Measurements from ENCODE around the gene LCMT1. TPM values are rescaled to one million over a fixed set of nuclear protein-coding genes. Genes with fewer than 3 reads are reported as not detected.

The LCMT1 gene
- total and polyA plus RNA-seq, 9 of the 15 experiments (the other 6 are each of a cell fraction or from before 2014, with no cell fraction given) = 20.0 to 42.8 (median 32.3) TPM

DNA sequence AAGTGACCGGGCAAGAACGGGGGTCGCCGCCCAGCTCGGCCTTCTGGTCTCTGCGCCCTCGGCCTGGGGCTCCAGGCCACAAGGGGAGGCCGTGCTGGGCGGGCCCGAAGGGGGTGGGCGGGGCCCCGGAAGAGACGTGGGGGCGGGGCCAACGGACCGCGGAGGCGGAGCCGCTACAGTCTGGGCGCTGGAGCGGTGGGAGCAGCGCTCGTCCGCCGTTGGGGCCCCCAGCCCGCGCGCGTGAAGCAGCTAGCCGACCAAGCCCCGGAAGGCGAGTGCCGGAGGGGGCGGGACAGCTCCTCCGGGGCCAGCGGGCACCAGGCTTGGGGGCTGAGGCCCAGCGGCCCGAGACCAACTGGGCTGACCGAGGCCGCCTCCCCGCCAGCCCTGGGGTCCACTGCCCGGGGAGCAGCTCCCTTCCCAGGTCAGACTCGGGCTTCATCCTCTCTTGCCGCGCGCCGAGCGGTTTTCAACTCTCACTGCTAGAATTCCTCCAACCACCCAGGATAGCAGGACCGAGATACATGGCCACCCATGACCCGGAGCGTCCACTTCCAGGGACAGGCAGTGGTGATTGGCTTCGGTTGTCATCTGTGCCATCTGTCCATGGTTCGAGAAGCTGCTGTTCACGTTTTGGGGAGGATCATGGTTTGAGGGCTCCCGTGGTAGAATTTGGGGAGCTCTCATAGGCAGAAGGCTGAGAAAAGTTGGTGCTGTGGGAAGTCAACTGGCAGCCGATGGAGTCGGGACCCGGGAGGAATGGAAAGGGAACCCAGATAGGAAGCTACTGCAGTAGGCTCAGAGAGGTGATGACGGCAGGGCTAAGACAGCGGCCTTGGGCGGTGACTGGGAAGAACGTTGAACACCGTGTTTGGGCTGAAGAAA is 44.6 kb upstream of the LCMT1 start (continued):
- TF ChIP-seq, protein P1, sequence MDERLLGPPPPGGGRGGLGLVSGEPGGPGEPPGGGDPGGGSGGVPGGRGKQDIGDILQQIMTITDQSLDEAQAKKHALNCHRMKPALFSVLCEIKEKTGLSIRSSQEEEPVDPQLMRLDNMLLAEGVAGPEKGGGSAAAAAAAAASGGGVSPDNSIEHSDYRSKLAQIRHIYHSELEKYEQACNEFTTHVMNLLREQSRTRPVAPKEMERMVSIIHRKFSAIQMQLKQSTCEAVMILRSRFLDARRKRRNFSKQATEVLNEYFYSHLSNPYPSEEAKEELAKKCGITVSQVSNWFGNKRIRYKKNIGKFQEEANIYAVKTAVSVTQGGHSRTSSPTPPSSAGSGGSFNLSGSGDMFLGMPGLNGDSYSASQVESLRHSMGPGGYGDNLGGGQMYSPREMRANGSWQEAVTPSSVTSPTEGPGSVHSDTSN (CRISPR knock-in tag; IDR thresholded peaks at IDR 0.05; ENCODE audit: low read depth) = no peak
- TF ChIP-seq, protein P1 (tag; conservative IDR thresholded peaks at IDR 0.05; ENCODE audit: low read depth) = no peak
- TF ChIP-seq PURB (CRISPR knock-in tag; IDR thresholded peaks at IDR 0.05; ENCODE audit: low read depth) = no peak
- no peak for TF ChIP-seq FOXM1 (IDR thresholded peaks at IDR 0.05; ENCODE audit: low read depth)
- no peak for TF ChIP-seq FOXM1 (CRISPR knock-in tag; IDR thresholded peaks at IDR 0.05; ENCODE audit: low read depth)
- TF ChIP-seq CHCHD3 (CRISPR knock-in tag; IDR thresholded peaks at IDR 0.05) = no peak
- TF ChIP-seq KDM2B (CRISPR knock-in tag; IDR thresholded peaks at IDR 0.05) = no peak
- no peak for TF ChIP-seq MECOM (CRISPR knock-in tag; IDR thresholded peaks at IDR 0.05)
- TF ChIP-seq, protein P2, sequence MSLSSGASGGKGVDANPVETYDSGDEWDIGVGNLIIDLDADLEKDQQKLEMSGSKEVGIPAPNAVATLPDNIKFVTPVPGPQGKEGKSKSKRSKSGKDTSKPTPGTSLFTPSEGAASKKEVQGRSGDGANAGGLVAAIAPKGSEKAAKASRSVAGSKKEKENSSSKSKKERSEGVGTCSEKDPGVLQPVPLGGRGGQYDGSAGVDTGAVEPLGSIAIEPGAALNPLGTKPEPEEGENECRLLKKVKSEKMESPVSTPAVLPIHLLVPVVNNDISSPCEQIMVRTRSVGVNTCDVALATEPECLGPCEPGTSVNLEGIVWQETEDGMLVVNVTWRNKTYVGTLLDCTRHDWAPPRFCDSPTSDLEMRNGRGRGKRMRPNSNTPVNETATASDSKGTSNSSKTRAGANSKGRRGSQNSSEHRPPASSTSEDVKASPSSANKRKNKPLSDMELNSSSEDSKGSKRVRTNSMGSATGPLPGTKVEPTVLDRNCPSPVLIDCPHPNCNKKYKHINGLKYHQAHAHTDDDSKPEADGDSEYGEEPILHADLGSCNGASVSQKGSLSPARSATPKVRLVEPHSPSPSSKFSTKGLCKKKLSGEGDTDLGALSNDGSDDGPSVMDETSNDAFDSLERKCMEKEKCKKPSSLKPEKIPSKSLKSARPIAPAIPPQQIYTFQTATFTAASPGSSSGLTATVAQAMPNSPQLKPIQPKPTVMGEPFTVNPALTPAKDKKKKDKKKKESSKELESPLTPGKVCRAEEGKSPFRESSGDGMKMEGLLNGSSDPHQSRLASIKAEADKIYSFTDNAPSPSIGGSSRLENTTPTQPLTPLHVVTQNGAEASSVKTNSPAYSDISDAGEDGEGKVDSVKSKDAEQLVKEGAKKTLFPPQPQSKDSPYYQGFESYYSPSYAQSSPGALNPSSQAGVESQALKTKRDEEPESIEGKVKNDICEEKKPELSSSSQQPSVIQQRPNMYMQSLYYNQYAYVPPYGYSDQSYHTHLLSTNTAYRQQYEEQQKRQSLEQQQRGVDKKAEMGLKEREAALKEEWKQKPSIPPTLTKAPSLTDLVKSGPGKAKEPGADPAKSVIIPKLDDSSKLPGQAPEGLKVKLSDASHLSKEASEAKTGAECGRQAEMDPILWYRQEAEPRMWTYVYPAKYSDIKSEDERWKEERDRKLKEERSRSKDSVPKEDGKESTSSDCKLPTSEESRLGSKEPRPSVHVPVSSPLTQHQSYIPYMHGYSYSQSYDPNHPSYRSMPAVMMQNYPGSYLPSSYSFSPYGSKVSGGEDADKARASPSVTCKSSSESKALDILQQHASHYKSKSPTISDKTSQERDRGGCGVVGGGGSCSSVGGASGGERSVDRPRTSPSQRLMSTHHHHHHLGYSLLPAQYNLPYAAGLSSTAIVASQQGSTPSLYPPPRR (CRISPR knock-in tag; IDR thresholded peaks at IDR 0.05; ENCODE audit: borderline replicate concordance) = no peak
- peak; percentile 92 for TF ChIP-seq POLR2A (conservative IDR thresholded peaks at IDR 0.05)
- TF ChIP-seq, protein P3, sequence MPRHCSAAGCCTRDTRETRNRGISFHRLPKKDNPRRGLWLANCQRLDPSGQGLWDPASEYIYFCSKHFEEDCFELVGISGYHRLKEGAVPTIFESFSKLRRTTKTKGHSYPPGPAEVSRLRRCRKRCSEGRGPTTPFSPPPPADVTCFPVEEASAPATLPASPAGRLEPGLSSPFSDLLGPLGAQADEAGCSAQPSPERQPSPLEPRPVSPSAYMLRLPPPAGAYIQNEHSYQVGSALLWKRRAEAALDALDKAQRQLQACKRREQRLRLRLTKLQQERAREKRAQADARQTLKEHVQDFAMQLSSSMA (CRISPR knock-in tag; IDR thresholded peaks at IDR 0.05) = no peak
- TF ChIP-seq NR2F6 (CRISPR knock-in tag; IDR thresholded peaks at IDR 0.05) = no peak
- TF ChIP-seq ZKSCAN1 (IDR thresholded peaks at IDR 0.05; ENCODE audit: low read depth, low read length) = no peak
- TF ChIP-seq, protein P4, sequence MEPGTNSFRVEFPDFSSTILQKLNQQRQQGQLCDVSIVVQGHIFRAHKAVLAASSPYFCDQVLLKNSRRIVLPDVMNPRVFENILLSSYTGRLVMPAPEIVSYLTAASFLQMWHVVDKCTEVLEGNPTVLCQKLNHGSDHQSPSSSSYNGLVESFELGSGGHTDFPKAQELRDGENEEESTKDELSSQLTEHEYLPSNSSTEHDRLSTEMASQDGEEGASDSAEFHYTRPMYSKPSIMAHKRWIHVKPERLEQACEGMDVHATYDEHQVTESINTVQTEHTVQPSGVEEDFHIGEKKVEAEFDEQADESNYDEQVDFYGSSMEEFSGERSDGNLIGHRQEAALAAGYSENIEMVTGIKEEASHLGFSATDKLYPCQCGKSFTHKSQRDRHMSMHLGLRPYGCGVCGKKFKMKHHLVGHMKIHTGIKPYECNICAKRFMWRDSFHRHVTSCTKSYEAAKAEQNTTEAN (CRISPR knock-in tag; IDR thresholded peaks at IDR 0.05) = no peak
- TF ChIP-seq FIP1L1 (IDR thresholded peaks at IDR 0.05; ENCODE audit: low read depth, low read length, poor library complexity, severe bottlenecking) = no peak
- TF ChIP-seq MBD2 (IDR thresholded peaks at IDR 0.05; ENCODE audit: borderline replicate concordance, low read depth) = peak; percentile 57; the same call in 1 of the 2 replicates

Data from K562 (cell line).